ENCODE measurements around the gene EFHC1. TPM values are rescaled to one million over a fixed set of nuclear protein-coding genes. Genes with fewer than 3 reads are reported as not detected.

Gene EFHC1
- total and polyA plus RNA-seq, 2 of the 13 experiments (the other 11 are each of a cell fraction or from before 2014, with no cell fraction given), result 23.4 to 29.5 TPM

DNA sequence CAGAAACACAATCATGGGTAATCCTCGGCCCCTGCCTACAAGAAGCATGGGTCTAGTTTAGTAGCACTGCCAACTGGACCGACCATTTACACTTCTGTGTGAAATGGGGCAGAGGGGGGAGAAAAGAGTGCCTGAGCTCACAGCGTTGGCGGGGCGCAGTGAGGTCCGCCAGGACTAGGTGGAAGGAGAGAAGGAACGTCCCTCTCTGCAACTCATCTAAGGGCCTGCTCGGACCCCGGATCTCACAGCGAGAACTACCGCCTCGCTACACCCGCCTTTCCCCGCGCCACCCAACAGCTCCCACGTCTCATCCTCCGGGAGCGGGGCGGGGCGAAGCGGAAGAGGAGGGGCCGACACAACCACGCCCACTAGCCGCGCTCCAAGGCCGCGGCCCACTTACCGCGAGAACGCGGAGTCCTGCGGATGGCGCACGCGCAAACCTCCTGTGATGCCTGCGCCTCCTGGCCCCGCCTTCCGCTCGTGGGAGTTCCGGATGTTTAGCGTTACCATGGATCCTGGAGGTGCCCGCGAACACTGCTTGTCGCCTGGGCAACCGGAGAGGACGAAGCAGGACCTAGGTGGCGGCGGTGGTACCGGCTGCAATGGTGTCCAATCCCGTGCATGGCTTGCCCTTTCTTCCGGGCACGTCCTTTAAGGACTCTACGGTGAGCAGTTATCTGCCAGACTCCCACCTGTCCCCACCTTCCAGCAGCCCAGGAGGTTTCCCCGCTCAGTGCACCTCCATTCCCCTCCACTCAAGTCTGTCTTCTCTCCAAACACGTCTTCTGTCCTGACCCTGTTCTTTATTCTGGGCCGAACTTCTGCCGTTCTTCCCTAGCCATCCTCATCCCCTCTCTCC is at the start of gene EFHC1 (continued):
- TF ChIP-seq, protein P1, sequence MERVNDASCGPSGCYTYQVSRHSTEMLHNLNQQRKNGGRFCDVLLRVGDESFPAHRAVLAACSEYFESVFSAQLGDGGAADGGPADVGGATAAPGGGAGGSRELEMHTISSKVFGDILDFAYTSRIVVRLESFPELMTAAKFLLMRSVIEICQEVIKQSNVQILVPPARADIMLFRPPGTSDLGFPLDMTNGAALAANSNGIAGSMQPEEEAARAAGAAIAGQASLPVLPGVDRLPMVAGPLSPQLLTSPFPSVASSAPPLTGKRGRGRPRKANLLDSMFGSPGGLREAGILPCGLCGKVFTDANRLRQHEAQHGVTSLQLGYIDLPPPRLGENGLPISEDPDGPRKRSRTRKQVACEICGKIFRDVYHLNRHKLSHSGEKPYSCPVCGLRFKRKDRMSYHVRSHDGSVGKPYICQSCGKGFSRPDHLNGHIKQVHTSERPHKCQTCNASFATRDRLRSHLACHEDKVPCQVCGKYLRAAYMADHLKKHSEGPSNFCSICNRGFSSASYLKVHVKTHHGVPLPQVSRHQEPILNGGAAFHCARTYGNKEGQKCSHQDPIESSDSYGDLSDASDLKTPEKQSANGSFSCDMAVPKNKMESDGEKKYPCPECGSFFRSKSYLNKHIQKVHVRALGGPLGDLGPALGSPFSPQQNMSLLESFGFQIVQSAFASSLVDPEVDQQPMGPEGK (CRISPR knock-in tag; IDR thresholded peaks at IDR 0.05), result no peak; the same call in none of the 2 replicates
- TF ChIP-seq, protein P2, sequence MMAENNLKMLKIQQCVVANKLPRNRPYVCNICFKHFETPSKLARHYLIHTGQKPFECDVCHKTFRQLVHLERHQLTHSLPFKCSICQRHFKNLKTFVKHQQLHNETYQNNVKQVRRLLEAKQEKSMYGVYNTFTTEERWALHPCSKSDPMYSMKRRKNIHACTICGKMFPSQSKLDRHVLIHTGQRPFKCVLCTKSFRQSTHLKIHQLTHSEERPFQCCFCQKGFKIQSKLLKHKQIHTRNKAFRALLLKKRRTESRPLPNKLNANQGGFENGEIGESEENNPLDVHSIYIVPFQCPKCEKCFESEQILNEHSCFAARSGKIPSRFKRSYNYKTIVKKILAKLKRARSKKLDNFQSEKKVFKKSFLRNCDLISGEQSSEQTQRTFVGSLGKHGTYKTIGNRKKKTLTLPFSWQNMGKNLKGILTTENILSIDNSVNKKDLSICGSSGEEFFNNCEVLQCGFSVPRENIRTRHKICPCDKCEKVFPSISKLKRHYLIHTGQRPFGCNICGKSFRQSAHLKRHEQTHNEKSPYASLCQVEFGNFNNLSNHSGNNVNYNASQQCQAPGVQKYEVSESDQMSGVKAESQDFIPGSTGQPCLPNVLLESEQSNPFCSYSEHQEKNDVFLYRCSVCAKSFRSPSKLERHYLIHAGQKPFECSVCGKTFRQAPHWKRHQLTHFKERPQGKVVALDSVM (CRISPR knock-in tag; IDR thresholded peaks at IDR 0.05), result no peak
- TF ChIP-seq, protein P3, sequence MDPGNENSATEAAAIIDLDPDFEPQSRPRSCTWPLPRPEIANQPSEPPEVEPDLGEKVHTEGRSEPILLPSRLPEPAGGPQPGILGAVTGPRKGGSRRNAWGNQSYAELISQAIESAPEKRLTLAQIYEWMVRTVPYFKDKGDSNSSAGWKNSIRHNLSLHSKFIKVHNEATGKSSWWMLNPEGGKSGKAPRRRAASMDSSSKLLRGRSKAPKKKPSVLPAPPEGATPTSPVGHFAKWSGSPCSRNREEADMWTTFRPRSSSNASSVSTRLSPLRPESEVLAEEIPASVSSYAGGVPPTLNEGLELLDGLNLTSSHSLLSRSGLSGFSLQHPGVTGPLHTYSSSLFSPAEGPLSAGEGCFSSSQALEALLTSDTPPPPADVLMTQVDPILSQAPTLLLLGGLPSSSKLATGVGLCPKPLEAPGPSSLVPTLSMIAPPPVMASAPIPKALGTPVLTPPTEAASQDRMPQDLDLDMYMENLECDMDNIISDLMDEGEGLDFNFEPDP (CRISPR knock-in tag; conservative IDR thresholded peaks at IDR 0.05), result no peak
- peak; percentile 84; the same call in 1 of the 2 replicates for TF ChIP-seq KMT2B (CRISPR knock-in tag; IDR thresholded peaks at IDR 0.05)
- TF ChIP-seq U2AF2 (IDR thresholded peaks at IDR 0.05; ENCODE audit: low read depth, low read length), result peak; percentile 99
- TF ChIP-seq, protein P4, sequence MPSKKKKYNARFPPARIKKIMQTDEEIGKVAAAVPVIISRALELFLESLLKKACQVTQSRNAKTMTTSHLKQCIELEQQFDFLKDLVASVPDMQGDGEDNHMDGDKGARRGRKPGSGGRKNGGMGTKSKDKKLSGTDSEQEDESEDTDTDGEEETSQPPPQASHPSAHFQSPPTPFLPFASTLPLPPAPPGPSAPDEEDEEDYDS (CRISPR knock-in tag; IDR thresholded peaks at IDR 0.05), result peak; percentile 97
- TF ChIP-seq SAFB2 (CRISPR knock-in tag; IDR thresholded peaks at IDR 0.05; ENCODE audit: borderline replicate concordance, low read depth), result peak; percentile 97; the same call in 1 of the 2 replicates
- TF ChIP-seq, protein P5, sequence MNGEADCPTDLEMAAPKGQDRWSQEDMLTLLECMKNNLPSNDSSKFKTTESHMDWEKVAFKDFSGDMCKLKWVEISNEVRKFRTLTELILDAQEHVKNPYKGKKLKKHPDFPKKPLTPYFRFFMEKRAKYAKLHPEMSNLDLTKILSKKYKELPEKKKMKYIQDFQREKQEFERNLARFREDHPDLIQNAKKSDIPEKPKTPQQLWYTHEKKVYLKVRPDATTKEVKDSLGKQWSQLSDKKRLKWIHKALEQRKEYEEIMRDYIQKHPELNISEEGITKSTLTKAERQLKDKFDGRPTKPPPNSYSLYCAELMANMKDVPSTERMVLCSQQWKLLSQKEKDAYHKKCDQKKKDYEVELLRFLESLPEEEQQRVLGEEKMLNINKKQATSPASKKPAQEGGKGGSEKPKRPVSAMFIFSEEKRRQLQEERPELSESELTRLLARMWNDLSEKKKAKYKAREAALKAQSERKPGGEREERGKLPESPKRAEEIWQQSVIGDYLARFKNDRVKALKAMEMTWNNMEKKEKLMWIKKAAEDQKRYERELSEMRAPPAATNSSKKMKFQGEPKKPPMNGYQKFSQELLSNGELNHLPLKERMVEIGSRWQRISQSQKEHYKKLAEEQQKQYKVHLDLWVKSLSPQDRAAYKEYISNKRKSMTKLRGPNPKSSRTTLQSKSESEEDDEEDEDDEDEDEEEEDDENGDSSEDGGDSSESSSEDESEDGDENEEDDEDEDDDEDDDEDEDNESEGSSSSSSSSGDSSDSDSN (CRISPR knock-in tag; IDR thresholded peaks at IDR 0.05), result peak; percentile 41
- TF ChIP-seq FOXP1 (IDR thresholded peaks at IDR 0.05), result no peak
- peak; percentile 41; the same call in 1 of the 2 replicates for TF ChIP-seq FOXP1 (CRISPR knock-in tag; IDR thresholded peaks at IDR 0.05)
- no peak for TF ChIP-seq MEF2D (CRISPR knock-in tag; IDR thresholded peaks at IDR 0.05)
- peak; percentile 90; the same call in 1 of the 2 replicates for TF ChIP-seq MEIS2 (CRISPR knock-in tag; IDR thresholded peaks at IDR 0.05)
- TF ChIP-seq, protein P6, sequence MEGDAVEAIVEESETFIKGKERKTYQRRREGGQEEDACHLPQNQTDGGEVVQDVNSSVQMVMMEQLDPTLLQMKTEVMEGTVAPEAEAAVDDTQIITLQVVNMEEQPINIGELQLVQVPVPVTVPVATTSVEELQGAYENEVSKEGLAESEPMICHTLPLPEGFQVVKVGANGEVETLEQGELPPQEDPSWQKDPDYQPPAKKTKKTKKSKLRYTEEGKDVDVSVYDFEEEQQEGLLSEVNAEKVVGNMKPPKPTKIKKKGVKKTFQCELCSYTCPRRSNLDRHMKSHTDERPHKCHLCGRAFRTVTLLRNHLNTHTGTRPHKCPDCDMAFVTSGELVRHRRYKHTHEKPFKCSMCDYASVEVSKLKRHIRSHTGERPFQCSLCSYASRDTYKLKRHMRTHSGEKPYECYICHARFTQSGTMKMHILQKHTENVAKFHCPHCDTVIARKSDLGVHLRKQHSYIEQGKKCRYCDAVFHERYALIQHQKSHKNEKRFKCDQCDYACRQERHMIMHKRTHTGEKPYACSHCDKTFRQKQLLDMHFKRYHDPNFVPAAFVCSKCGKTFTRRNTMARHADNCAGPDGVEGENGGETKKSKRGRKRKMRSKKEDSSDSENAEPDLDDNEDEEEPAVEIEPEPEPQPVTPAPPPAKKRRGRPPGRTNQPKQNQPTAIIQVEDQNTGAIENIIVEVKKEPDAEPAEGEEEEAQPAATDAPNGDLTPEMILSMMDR (CRISPR knock-in tag; IDR thresholded peaks at IDR 0.05), result peak; percentile 33
- TF ChIP-seq PCBP2 (optimal IDR thresholded peaks at IDR 0.05; ENCODE audit: low read depth, low read length, poor library complexity, severe bottlenecking), result no peak
- TF ChIP-seq ZNF616 (CRISPR knock-in tag; IDR thresholded peaks at IDR 0.05; ENCODE audit: low read depth), result no peak; the same call in 1 of the 2 replicates
- 0 out of 2 replicates have a peak, but pooled peaks have one; percentile 69 for TF ChIP-seq ZNF660 (CRISPR knock-in tag; IDR thresholded peaks at IDR 0.05; ENCODE audit: borderline replicate concordance, low read depth)
- TF ChIP-seq KDM5B (CRISPR knock-in tag; IDR thresholded peaks at IDR 0.05; ENCODE audit: borderline replicate concordance), result peak; percentile 82; the same call in 1 of the 2 replicates
- peak; percentile 88; the same call in 1 of the 2 replicates for TF ChIP-seq NFKB2 (CRISPR knock-in tag; IDR thresholded peaks at IDR 0.05; ENCODE audit: borderline replicate concordance)
